Stimulated activated CD4-positive, alpha-beta T cell treated with anti-CD3 and anti-CD28 coated beads, TNF-alpha, amount 100 ng/mL, for 1 hour (primary cell): ENCODE measurements around the gene MLLT10.
"Not testable (repeated sequence)": the region's sequence is repeated elsewhere in the genome, so short reads cannot be mapped to it uniquely, and the experiment has no call there.

Experiments used
- DNase-seq, 3 donors: peaks; one replicate each; pipeline ENCODE4 v3.0.0-alpha.2; 2020; ENCODE audit warnings: low read depth in 3 of 3, low spot score in 1 of 3

The MLLT10 gene

DNA sequence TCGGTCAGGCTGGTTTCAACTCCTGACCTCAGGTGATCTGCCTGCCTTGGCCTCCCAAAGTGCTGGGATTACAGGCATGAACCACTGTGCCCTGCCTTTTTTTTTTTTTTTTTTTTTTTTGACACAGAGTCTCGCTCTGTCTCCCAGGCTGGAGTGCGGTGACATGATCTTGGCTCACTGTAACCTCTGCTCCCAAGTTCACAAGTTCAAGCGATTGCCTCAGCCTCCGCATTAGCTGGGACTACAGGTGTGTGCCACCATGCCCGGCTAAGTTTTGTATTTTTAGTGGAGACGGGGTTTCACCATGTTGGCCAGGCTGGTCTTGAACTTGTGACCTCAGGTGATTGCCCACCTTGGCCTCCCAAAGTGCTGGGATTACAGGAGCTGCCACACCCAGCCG, 94.6 kb downstream of the MLLT10 start:
- not testable (repeated sequence) for DNase-seq

DNA sequence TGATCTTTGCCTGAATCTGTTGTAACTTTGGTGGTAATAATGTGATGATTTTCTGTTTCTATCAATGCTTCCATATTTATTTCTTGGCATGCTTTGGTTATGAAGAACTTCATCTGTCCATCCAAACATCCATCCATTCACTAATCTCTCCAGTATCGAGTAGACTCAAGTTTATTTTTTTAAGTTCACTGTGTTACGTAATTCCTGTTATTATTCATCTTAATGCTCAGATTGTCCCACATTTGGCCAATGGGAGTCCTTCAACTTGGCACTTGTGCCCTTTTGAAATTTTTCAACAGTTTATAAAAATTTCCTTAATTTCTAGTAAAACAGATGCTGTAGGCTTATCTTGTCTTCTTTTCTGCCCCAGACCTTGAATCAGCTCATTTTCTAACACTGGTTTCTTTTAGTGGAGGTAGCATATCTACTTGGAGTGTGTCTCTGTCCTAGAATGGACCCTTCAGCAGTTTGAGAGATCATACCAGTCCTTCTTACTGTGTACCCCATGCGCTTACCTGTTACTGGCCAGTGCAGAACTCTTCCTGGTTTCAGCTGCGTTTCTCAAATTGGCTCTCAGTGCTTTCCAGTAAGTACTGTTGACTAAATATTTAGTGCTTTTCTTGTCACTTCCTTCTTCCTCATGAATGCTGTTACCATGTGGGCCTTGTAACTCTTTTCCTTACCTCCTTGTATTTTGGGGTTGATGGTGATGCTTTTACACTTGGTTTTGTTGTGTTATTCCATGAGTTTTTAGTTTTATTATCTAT, 100.8 kb downstream of the MLLT10 start:
- DNase-seq = no peak

DNA sequence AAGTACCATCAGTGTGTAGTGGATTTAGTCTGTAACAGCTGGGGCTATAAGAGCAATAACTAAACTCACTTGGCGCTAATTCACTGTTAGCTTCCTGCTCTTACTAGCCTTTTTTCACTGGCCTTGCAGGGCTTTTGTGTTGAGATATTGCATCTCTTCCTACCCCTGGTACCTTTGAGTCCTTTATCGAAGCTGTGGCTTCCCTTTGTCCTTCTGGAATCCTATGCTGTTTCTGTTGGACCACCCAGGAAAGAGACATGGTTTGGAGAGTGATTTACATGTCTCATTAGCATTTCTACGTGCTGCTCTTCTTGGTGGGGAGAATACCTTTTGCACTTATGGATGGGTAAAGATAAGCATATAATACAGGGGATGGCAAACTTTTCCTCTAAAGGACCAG, 103.8 kb downstream of the MLLT10 start:
- DNase-seq = no peak

DNA sequence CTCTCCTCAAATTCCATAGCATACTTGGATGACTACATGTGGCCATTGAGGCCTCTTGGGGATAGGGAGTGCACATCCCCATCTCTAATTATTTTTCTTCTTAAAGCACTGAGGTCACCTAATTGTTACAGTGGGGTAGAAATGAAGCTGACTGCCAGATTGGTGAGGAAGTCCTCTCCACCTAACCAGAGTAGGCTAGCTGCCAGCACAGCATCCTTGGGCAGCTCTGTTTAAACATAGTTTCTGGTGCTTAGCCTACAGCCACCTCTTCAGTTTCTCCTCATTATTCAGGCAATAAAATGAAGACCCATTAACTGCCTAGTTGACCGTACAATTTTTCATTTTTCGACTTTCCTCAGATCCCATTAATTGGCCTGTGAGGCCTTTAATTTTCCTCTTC, 104.6 kb downstream of the MLLT10 start:
- no peak for DNase-seq

DNA sequence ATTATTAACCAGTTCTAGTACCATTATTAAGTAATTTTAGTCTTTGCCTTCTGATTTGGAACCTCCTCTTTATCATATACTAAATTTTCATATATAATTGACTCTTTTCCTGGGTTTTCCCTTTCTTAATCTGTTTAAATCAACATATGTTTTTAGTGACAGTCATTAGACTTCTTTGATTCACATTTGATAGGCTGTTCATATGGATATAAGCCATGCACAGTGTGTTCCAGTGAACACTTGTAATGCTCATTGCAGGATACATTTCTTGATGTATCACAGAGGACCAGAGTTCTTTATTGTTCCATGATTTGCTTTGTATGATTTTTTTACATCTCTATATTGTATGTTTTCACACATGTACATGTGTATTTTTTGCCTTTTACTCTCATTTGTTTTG, 114.0 kb downstream of the MLLT10 start:
- DNase-seq = no peak

DNA sequence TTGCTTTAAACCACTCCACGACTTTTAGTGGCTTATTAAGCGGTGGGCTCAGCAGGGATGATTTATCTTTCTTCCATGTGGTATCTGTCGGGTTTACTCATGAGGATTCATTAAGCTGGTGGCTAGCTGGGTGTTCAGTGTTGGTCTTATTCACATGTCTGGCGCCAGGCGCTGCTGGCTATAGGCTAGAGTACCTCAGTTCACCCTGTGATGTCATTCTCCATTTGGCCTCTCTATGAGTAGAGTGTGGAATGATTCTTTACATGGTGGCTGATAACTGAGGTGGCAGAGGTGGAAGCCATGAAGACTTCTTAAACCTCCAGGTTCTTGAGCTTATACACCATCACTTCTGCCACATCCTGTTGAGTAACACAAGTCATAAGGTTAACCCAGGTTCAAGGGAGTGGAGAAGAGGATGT, 115.4 kb downstream of the MLLT10 start:
- no peak for DNase-seq

DNA sequence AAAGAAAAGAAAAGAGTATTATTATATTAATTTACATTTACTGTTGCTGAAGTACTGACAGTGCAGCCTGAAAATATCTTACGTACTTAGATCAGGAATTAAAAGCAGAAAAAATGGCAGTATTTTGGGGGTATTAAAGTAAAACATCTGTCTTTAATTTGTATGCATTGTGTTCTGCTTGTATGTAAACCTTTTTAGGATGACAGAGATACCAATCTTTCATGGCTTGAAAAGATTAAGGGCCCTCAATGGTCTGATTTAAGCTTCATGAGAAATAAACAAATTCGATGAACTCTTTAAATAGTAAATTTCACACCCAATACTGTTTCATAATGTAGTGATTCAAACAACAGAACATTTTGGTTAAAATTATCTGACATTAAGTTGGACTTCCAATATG, 116.3 kb downstream of the MLLT10 start:
- DNase-seq = no peak

DNA sequence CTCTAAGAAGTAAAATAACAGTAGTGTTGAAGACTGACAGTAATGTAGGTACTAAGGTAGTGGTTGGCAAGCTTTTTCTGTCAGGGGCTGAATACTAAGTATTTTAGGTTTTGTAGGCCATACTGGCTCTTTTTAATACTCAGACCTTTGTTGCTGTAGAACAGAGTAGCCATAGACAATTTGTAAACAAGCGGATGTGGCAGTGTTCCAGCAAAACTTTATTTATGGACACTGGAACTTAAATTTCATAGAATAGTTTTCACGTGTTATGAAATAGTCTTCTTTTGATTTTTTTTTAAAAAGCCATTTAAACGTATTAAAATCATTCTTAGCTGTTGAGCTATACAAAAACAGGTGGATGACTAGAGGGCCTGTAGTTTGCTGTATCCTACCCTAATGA, 121.2 kb downstream of the MLLT10 start:
- no peak for DNase-seq

DNA sequence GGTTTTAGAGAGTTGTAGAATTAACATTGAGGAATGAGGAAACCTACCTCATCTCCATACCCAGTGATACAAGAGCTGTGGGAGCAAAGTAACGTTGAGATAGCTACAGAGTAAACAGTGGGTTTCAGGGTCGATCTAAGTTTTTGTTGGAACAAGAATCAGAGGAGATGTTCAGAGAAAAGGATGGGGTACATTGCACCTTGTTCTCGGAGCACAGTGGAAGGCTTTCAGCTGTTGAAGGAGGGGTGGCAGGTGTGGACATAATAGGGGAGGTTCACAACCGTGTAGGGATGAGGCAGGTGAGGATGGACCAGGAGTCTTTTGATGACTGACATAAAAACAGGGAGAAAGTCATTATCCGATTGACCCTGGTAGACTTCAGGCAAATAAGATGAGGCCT, 121.7 kb downstream of the MLLT10 start:
- DNase-seq = no peak

DNA sequence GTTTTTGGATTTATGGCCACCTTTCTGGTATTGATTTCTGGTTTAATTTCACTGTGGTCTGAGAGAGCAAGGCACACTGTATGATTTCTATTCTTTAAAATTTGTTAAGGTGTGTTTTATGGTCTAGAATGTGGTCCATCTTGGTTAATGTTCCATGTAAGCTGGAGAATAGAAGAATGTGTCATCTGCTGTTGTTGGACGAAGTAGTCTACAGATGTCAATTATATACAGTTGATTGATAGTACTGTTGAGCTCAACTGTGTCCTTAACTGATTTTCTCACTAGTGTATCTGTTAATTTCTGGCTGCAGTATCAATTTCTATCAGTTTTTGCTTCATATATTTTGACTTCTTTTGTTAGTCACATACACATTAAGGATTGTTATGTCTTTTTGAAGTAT, 127.1 kb downstream of the MLLT10 start:
- no peak for DNase-seq

DNA sequence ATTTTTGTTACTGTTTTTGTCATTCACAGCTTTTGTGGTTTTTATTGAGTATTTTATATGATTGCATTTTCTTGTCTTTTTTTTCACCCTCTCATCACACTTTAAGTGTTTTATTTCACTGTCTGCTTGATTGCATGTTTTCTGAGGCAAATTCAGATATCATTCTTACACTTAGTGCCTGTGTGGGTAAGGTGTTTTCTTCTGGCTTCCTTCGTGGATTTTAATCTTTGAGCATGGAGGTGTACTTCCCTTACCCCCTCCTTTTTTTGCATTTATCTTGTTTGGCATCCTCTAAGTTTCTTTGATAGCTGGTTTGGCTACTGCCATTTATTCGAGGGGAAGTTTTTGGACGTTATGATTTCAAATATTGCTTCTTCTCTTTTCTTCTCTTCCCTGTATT, 127.9 kb downstream of the MLLT10 start:
- DNase-seq = no peak

DNA sequence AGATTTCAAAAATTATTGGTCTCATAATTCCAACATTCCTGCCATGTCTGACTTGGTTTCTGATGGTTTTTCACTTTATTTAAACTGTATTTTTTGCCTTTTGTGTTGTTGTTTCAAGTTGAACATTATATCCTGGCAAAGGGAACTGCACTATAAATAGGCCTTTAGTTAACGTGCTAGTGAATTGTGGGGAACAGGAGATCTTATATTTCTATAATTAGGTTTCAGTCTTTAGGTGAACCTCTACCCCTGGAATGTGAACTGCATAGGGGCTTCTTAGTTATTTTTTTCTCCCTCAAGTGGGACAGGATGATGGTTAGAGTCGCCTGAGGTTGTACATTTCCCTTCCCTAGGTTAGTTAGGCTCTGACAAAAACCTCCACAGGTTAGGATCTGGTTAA, 128.6 kb downstream of the MLLT10 start:
- no peak for DNase-seq

DNA sequence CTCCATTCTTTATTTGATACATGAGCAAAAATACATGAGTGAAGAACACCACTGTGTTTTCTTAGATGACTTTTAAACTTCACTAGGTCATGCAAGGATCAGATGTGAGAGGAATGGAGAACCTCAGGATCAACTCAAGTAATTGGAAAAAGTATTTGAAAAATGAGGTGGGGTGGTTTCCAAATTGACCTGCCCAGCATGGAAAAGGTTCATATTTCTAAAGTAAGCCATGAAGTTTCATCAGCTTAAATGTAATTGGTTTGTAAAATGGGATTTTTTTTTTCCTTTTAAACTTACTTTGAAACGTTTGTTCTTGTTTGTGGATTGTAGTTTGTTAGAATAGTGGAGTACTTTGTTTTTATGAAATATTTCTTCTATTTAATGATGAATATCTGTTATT, 134.8 kb downstream of the MLLT10 start:
- DNase-seq = no peak

DNA sequence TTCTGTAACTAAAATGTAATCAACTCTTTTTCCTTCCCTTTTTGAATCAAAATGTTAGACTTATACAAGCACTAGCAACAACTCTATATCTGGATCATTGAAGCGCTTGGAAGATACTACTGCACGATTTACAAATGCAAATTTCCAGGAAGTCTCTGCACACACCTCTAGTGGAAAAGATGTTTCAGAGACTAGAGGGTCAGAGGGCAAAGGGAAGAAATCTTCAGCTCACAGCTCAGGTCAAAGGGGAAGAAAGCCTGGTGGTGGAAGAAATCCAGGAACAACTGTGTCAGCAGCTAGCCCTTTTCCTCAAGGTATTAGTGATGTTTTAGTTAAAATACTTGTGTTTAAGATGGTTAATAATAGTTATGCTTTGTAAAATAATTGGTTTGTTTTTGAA, 136.4 kb downstream of the MLLT10 start:
- no peak for DNase-seq

DNA sequence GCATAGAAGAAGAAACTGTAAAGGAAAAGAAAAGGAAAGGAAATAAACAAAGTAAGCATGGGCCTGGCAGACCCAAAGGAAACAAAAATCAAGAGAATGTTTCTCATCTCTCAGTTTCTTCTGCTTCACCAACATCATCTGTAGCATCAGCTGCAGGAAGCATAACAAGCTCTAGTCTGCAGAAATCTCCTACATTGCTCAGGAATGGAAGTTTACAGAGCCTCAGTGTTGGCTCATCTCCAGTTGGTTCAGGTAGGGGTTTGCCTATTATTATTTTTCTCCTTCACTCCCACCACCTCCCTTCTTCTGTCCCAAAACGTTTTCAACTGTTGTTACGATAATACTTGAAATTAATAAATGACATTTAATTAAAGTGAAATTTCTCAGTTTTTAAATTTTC, 139.6 kb downstream of the MLLT10 start:
- DNase-seq = no peak

DNA sequence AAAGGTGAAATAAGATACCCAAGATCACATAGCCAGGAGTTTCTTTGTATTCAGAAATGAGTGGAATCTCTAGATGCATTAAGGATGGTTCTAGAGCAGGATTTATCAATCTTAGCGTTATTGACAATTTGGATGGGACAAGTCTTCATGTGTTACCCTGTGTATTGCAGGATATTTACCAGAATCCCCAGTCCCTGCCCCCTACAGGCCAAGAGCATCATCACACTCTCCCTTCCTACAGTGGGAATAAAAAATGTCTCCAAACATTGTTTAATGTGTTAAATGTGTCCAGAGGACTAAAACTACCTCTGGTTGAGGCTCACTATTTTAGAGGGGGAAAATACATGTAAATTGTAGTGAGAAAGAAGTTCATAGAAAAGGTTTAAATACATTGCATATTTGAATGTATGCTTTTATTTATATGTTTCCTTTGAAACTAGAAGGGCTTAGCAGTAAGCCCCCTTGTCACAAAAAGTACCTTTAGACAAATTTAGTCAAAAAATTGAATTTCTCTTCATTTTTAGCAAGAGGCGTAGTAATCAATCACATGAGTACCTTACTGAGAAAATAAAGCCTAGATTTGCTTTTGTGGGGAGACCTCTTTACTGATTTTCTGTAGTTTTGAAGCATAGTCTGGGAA, 141.2 kb downstream of the MLLT10 start:
- DNase-seq = peak in 1 of 3 donors; percentile 5

DNA sequence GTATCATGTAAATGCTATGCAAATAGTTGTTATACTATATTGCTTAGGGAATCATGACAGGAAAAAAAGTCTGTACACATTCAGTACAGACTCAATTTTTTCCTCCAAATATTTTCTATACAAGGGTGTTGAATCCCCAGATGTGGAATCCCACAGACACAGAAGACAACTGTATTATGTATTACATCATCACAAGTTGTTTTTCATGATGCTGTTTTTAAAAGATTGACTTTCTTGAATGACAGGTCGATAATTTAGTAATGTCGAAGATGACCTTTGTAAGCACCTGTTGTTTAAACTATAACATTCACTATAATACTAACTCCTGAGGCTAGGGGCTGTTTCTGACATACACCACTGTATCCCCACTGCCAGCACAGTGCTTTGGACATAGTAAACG, 143.5 kb downstream of the MLLT10 start:
- no peak for DNase-seq

DNA sequence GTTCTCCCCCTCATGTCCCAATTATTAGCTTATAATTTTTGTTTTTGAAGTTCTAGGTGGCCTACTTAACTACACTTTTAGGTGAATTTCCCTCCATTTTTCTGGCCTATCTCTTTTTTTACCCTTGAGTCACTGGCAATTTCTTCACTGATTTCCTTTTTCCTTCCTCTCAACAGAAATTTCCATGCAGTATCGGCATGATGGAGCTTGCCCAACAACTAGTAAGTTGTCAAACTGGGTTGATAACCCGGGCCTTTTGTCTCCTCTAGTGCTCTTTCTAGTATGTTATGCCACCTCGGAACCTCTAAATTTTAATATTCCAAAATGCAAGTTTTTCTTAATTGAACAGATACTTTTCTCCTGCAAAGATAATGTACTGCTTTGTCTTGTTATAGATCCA, 147.1 kb downstream of the MLLT10 start:
- no peak for DNase-seq

DNA sequence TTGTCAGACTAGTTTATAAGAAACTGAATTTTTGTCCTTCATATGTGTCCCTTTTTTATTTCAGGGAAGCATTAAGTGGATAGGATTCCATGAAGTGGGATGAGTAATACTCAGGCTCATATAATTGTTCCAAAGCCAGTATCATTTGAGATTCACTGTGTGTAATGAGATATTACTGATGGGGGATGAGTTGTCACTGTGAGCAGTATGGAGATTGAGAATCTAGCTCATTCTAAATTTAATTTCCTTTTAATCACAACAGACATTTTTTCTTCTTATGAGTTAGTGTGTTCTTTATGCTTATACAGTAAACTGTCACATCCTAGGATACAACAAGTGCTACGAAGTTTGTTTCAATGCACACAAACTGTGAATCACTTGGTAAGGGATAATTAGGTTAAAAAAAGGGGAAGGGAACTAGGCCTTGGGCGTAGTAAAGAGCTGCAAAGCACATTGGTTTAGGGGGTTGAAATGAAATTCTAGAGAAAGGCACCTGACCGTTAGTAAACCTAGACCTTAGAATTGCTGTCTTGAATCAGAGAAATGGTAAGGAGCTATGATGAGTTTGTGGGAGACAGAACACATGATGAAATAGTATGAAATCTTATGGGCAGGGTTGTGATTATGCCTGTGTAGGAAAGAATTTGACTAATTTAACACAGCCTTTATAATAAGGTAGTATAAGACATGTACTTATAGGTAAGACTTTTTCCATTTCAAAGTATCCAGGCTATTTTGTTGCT, 153.4 kb downstream of the MLLT10 start:
- no peak for DNase-seq

DNA sequence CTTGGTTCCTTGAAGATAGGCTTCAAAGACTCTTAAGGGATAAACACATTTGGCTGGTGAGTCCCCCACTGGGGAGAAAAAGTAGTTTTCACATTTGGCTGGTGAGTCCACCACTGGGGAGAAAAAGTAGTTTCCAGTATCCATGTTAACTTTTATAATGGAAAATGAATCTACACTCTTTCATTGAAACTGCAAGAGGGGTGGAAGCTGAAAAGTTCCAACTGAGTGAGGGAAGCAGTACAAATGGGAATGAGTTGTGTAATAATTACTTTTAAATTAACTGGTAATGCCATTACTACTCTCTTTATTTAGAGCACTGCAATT, 153.9 kb downstream of the MLLT10 start:
- no peak for DNase-seq

DNA sequence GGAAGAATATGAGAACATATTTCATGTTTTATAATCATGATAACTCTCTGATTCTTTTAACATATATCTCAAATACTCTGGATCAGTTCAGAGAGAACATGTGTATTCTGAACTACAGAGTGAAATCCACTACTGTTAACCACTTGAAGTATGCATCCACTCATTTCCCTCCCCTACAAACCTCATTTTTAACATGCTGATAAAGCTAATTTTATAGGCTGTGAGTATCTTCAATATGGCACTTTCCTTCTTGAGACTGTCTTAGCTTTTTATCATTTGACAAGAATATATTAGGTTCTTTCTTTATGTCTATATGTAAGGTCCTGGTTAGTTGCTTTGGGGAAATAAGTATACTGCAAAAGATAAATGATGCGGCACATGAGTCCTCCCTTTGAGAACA, 154.8 kb downstream of the MLLT10 start:
- DNase-seq = no peak

DNA sequence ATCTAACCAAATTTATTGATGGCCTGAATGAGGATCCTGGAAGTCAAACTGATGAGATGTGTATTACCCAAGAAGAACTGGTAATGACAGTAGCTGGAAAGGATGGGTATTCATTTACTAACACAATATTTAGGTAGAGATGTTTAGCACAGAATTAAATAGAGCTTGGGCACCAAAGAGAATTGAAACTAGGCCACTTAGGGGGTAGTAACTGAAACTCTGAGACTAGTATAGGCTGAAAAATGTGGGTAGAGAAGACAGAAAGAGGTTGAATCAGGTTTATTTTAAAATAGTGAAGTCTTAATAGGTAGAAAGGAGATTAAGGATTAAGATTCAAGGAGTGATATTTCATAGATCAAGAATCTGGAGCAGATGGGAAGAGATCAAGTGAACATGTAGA, 155.8 kb downstream of the MLLT10 start:
- DNase-seq = no peak

DNA sequence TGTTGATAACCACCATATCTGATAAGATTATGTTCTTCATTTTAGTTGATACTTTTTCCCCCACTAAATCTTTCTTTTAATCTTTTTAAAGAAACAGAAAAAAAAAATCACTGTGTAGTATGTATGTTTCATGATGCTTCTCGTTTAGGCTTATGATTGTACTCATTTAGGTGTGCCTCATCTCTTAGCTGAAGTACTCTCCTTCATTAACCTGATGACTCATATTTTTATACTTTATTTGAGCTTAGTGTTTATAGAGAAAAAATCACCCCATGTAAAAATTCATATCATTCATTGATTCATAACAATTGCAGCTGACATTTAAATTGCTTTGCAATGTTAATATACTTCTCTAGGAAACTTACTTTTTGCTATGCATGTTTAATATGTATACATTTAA, 158.9 kb downstream of the MLLT10 start:
- no peak for DNase-seq
